Urothelium cell line (cell line): ENCODE measurements around the gene GMPR2.
"Not testable (repeated sequence)": the region's sequence is repeated elsewhere in the genome, so short reads cannot be mapped to it uniquely, and the experiment has no call there.

ENCODE experiments used
- DNase-seq: peaks from one replicate; pipeline ENCODE4 v3.0.0; 2011; ENCODE audit warnings: low spot score, mixed read lengths
- FAIRE-seq: peaks from 2 replicates; lab custom pipeline; 2011; peaks lifted over from hg19 to GRCh38; lab: Jason Lieb, UNC

The GMPR2 gene

DNA sequence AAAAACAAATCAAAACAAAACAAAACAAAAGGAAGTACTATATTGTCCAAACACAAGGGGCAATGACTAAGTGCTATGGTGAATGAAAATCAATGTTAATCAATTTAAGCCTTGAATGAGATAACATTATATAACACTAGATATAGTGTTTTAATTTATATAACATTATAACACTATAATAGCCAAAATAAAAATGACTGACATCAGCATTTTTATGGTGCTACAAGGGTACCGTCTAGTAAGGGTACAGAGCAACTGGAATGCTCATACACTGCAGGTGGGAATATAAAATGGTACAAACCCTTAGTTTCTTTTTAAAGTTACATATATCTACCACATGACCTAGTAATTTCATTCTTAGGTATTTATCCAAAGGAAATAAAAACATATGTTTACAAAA is 6.3 kb upstream of the GMPR2 start:
- no peak for FAIRE-seq
- no peak for DNase-seq

DNA sequence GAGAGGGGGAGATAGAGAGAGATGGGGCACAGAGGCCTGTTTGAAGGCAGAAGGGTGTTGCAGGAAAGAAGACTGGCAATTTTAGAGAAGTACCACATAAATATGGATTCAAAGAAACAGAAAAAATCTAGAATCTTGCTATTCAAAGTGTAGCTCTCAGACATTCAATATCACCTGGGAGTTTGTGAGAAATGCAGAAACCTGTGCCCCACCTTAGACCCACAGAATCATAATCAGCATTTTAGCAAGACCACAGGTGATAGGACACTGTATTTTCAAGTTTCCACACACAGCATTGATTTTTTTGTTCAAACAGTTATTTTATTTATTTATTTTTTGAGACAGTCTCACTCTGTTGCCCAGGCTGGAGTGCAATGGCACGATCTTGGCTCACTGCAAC is 3.8 kb upstream of the GMPR2 start:
- FAIRE-seq (no peak), DNase-seq (no peak)

- no peak for FAIRE-seq
- no peak for DNase-seq
Measured at GRCh38 chr14:24231263-24232120, 1.2 kb upstream of the GMPR2 start.

GRCh38 chr14:24232121-24232644 is 546 bp upstream of the GMPR2 start, which contains the start of gene NEDD8:
Gene NEDD8, minus strand, starts transcription at chr14:24232367. Its CDS starts 100 bp downstream, at chr14:24232267.
- FAIRE-seq (no peak), DNase-seq (peak; percentile 90)

GRCh38 chr14:24233538-24233866 is 773 bp downstream of the GMPR2 start:
- DNase-seq (no peak), FAIRE-seq (no peak)

- DNase-seq (no peak), FAIRE-seq (no peak)
Measured at GRCh38 chr14:24234095-24235005, 1.6 kb downstream of the GMPR2 start.

DNA sequence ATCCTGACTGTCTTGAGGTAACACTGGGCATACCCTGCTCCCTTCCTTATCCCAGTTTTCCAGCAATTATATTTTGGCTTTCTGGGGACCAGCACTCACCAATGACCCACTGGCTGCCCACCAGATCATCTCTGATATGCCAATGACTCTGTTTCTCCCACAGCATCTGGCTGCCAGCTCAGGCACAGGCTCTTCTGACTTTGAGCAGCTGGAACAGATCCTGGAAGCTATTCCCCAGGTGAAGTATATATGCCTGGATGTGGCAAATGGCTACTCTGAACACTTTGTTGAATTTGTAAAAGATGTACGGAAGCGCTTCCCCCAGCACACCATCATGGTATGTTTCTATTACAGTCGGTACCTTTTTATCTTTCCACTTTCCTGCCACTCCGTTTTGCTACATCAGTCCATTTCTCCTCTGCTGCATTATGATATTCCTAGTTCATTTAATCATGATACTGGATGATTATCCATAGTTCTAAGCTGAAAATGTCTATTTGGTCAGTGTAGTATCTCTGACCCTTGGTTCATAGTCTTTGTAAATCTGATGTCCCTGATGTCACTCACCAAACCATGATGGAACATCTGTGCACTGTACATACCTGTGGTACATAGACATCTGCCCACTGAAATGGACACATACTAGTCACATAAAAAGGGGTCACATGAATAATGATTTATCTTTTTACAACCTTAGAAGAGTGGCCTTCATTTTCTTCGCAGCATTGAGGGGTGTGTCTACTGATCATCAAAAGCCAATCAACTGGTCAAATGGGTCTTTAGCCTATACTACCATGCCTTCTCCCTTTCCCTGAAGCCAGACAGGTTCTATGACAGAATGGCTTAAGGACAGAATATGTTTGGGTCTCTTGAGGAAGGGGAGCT is 3.3 kb downstream of the GMPR2 start:
- FAIRE-seq: no peak
- no peak for DNase-seq

- DNase-seq: no peak
- FAIRE-seq: no peak
Measured at GRCh38 chr14:24236689-24237462, 4.1 kb downstream of the GMPR2 start.

DNA sequence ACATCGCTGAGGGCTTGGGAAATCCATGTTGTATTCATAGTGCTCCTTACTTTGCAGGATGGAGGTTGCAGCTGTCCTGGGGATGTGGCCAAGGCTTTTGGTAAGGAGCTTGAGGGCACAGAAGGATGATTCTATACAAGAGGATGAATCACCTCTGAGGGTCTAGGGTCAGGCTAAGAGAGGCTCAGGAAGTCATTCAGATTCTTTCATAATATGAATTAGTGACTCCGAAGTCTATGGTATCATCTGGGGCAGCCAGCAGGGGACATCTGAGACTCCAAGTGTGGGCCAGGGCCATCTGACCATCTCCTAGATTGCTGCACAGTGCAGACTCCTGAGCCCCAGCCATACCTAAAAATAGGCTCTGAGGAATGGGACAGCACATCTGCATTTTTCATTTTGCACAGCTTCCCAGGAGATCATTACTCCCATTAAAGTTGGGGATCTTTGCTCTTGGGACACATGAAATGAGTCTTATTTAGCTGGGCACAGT is 4.8 kb downstream of the GMPR2 start:
- no peak for FAIRE-seq
- DNase-seq: no peak

- DNase-seq: no peak
- FAIRE-seq: no peak
Measured at GRCh38 chr14:24238123-24238522, 5.4 kb downstream of the GMPR2 start.

DNA sequence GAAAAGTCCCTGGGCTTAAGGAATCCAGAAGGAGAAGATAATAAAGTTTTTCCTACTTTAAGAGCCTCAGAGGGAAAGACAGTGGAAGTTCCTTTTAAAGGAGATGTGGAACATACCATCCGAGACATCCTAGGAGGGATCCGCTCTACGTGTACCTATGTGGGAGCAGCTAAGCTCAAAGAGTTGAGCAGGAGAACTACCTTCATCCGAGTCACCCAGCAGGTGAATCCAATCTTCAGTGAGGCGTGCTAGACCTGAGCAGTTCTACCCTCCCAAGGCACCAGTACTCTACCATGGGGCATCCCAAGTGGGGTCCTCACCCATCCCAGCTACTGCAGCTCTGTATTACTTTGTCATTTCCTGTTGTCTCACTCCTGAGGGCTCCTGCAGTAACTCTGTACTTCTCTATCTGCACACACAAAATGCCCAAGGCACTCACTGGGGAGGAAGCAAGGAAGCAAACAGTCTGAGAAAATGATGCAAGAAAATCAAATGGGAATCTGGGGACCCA is 5.9 kb downstream of the GMPR2 start:
- no peak for DNase-seq
- no peak for FAIRE-seq

DNA sequence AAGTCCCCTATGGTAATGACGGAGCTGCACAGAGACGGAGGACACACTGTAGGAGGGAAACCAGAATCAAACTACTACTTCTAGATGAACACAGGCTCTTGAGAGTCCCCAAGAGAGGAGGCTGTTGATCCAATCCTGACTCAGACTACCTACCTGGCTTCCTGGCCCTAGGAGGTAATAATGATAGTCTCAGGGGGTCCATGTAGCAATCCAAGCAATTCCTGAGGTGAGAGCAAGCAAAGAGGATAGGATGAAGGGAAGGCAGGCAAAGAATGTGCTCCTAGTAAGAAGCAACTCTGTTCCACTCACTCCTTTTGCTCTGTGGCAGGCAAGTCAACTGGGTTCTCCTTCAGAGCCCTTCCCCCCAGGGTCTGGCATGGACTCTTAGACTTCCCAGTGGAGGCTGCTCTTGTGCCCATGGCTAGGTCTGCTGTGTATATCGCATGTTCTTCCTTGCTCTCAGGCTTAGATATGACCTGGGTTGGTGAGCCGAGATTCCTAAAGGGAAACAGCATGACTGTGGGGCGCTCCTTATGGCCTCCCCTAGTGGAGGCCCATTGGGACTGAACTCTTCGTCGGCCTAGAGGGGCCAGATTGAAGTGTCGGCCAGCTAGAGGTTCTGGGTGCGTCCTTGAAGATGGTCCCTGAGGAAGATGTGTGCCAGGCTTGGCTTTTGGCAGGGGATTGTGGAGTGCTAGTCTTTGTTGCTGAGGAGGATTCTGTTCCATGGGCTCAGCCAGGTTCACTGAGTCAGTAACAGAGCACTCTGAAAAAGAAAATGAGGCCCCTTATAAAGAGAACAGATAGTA is 7.6 kb downstream of the GMPR2 start:
- DNase-seq: no peak
- FAIRE-seq: no peak

GRCh38 chr14:24241829-24242443 is 9.2 kb downstream of the GMPR2 start:
- peak; percentile 97 for DNase-seq
- no peak for FAIRE-seq

DNA sequence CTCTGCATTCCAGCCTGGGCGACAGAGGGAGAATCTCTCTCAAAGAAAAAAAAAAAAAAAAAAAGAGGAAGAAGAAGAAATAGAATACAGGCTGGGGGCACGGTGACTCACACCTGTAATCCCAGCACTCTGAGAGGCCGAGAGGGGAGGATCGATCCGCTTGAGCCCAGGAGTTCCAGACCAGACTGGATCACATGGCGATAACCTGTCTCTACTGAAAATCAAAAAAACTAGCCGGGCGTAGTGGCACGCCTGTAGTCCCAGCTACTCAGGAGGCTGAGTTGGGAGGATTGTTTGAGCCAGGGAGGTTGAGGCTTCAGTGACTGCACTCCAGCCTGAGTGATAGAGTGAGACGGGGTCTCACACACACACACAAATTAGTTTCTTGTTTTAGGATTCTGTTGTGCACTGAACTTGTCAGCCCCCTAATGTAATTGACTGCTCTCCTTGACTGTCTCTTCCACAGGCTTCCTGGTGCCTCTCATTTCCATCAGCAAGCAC is 10.7 kb downstream of the GMPR2 start:
- peak; percentile 27 for DNase-seq
- no peak for FAIRE-seq

DNA sequence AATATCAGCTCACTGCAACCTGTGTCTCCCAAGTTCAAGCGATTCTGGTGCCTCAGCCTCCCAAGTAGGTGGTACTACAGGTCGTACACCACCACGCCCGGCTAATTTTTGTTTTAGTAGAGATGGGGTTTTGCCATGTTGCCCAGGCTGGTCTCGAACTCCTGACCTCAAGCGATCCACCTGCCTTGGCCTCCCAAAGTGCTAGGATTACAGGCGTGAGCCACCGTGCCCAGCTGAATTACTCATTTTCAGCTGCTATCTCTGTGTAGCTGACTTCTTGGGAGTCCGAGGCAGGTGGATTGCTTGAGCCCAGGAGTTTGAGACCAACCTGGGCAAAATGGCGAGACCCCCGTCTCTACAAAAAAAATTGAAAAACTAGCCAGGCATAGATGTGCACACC is 12.6 kb downstream of the GMPR2 start:
- FAIRE-seq, DNase-seq: not testable (repeated sequence)

DNA sequence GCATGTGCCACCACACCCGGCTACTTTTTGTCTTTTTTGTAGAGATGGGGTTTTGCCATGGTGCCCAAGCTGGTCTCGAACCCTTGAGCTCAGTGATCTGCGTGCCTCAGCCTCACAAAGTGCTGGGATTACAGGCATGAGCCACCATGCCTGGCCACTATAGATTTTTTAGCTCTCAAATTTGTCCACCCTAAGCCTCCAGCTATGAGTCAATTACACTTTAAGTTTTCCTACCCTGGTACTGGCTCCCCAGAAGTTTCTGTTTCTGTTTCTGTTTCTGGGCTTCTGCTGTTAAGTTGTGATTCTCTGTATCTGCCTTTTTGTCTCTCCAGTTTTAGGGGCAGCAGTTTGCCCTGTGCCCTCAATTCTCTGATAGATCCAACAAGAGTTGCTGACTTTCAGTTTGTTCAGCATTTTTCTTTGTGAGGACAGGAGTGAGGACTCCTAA is 14.1 kb downstream of the GMPR2 start:
- no peak for DNase-seq
- FAIRE-seq: no peak

DNA sequence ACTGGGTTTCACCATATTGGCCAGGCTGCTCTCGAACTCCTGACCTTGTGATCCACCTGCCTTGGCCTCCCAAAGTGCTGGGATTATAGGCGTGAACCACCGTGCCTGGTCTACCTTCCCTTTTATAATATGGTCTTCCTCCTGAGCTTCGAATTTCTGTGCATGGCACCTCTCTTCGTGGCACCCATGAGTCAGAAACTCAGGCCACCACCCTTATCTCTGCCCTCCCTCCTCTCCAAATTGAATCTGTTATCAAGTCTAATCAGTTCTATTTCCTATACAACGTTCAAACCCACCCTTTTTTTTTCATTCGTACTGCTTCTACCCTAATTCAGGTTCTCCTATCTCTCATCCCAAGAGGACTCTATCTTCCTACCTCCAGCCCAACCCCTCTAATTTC is 14.7 kb downstream of the GMPR2 start:
- DNase-seq (no peak), FAIRE-seq (no peak)
